Hematopoietic multipotent progenitor cell treated with erythropoietin and hydrocortisone succinate and interleukin-3 and kit ligand, for 4 days (in vitro differentiated cells): ENCODE data around the gene SLC25A46.
"Not testable (repeated sequence)": the region's sequence is repeated elsewhere in the genome, so short reads cannot be mapped to it uniquely, and the experiment has no call there.

Source experiments
- DNase-seq: peaks from one replicate; pipeline ENCODE4 v3.0.0-alpha.2; 2015

The SLC25A46 gene

GRCh38 chr5:110738812-110739651, at the start of gene SLC25A46:
SLC25A46 (plus strand) TSS chr5:110739007; CDS start chr5:110739120, 113 bp downstream.
- DNase-seq = peak; percentile 96

- DNase-seq = not testable (repeated sequence)
Observed at GRCh38 chr5:110690587-110690986, 48.2 kb upstream of the SLC25A46 start.

GRCh38 chr5:110692669-110693068, 46.1 kb upstream of the SLC25A46 start:
- not testable (repeated sequence) for DNase-seq

GRCh38 chr5:110702300-110702699, 36.5 kb upstream of the SLC25A46 start:
- DNase-seq = no peak

GRCh38 chr5:110702704-110703103, 36.1 kb upstream of the SLC25A46 start:
- DNase-seq = no peak

- no peak for DNase-seq
Observed at GRCh38 chr5:110703481-110703880, 35.3 kb upstream of the SLC25A46 start.

- no peak for DNase-seq
Observed at GRCh38 chr5:110705349-110705748, 33.5 kb upstream of the SLC25A46 start.

GRCh38 chr5:110707260-110707844, 31.5 kb upstream of the SLC25A46 start:
- DNase-seq = no peak

- peak; percentile 14 for DNase-seq
Observed at GRCh38 chr5:110716247-110717245, 22.3 kb upstream of the SLC25A46 start.

- no peak for DNase-seq
Observed at GRCh38 chr5:110718311-110718710, 20.5 kb upstream of the SLC25A46 start.

- DNase-seq = peak; percentile 91
Observed at GRCh38 chr5:110726249-110727024, 12.4 kb upstream of the SLC25A46 start, which contains the start of gene TMEM232. TMEM232 (minus strand) TSS chr5:110726671; CDS start chr5:110667352, 59,319 bp downstream.

GRCh38 chr5:110727025-110727314, 11.8 kb upstream of the SLC25A46 start:
- DNase-seq = peak; percentile 52

- not testable (repeated sequence) for DNase-seq
Observed at GRCh38 chr5:110731499-110731898, 7.3 kb upstream of the SLC25A46 start.

GRCh38 chr5:110734101-110734500, 4.7 kb upstream of the SLC25A46 start:
- no peak for DNase-seq

GRCh38 chr5:110735556-110735955, 3.3 kb upstream of the SLC25A46 start:
- no peak for DNase-seq

- no peak for DNase-seq
Observed at GRCh38 chr5:110736753-110737152, 2.1 kb upstream of the SLC25A46 start.

GRCh38 chr5:110738503-110738811, 350 bp upstream of the SLC25A46 start:
- DNase-seq = no peak

- no peak for DNase-seq
Observed at GRCh38 chr5:110751902-110752762, 13.3 kb downstream of the SLC25A46 start.

- DNase-seq = no peak
Observed at GRCh38 chr5:110752953-110753352, 14.1 kb downstream of the SLC25A46 start.

GRCh38 chr5:110753600-110753999, 14.8 kb downstream of the SLC25A46 start:
- peak; percentile 49 for DNase-seq

GRCh38 chr5:110754181-110754580, 15.4 kb downstream of the SLC25A46 start:
- peak; percentile 15 for DNase-seq
